Measurements from ENCODE around the gene SMIM14.

Gene SMIM14

GRCh38 chr4:39528061-39528465, 110.6 kb downstream of the SMIM14 start:
- DNase-seq (ENCODE audit: insufficient read length, low spot score) (no peak), FAIRE-seq (no peak)
- TF ChIP-seq PAX5 (IDR thresholded peaks at IDR 0.05; ENCODE audit: insufficient read depth, low read length, severe bottlenecking) (no peak), SPI1 (IDR thresholded peaks at IDR 0.05; ENCODE audit: low read depth, low read length) (no peak), POU2F2 (IDR thresholded peaks at IDR 0.05; ENCODE audit: low read depth, low read length) (no peak), POLR2AphosphoS5 (IDR thresholded peaks at IDR 0.05; ENCODE audit: low read depth, low read length) (no peak), POLR2A (IDR thresholded peaks at IDR 0.05; ENCODE audit: low read depth, low read length) (no peak; the same call in 1 of the 2 replicates), TAF1 (IDR thresholded peaks at IDR 0.05; ENCODE audit: low read depth, low read length) (no peak)

GRCh38 chr4:39527296-39528060, 111.2 kb downstream of the SMIM14 start, which contains the start of gene UGDH:
UGDH (minus strand) TSS chr4:39527439; CDS start chr4:39521512, 5,927 bp downstream.
- TF ChIP-seq SPI1 (IDR thresholded peaks at IDR 0.05; ENCODE audit: low read depth, low read length), result no peak
- peak; percentile 63; the same call in 1 of the 2 replicates for TF ChIP-seq TAF1 (IDR thresholded peaks at IDR 0.05; ENCODE audit: low read depth, low read length)
- peak; percentile 71 for TF ChIP-seq POU2F2 (IDR thresholded peaks at IDR 0.05; ENCODE audit: low read depth, low read length)
- TF ChIP-seq POLR2A (IDR thresholded peaks at IDR 0.05; ENCODE audit: low read depth, low read length), result peak; percentile 77
- peak; percentile 87 for TF ChIP-seq POLR2AphosphoS5 (IDR thresholded peaks at IDR 0.05; ENCODE audit: low read depth, low read length)
- TF ChIP-seq PAX5 (IDR thresholded peaks at IDR 0.05; ENCODE audit: insufficient read depth, low read length, severe bottlenecking), result no peak
- FAIRE-seq (peak; percentile 99), DNase-seq (ENCODE audit: insufficient read length, low spot score) (peak; percentile 97)

GRCh38 chr4:39526765-39527295, 111.8 kb downstream of the SMIM14 start:
- no peak for TF ChIP-seq SPI1 (IDR thresholded peaks at IDR 0.05; ENCODE audit: low read depth, low read length)
- FAIRE-seq, result no peak
- peak; percentile 18 for DNase-seq (ENCODE audit: insufficient read length, low spot score)

GRCh38 chr4:39525822-39526690, 112.6 kb downstream of the SMIM14 start:
- DNase-seq (ENCODE audit: insufficient read length, low spot score), result no peak
- FAIRE-seq, result no peak

GRCh38 chr4:39524161-39524957, 114.3 kb downstream of the SMIM14 start:
- DNase-seq (ENCODE audit: insufficient read length, low spot score) (no peak), FAIRE-seq (no peak)
- TF ChIP-seq PAX5 (IDR thresholded peaks at IDR 0.05; ENCODE audit: insufficient read depth, low read length, severe bottlenecking), result no peak
- no peak for TF ChIP-seq POU2F2 (IDR thresholded peaks at IDR 0.05; ENCODE audit: low read depth, low read length)
- no peak for TF ChIP-seq POLR2AphosphoS5 (IDR thresholded peaks at IDR 0.05; ENCODE audit: low read depth, low read length)
- no peak for TF ChIP-seq SPI1 (IDR thresholded peaks at IDR 0.05; ENCODE audit: low read depth, low read length)
- TF ChIP-seq POLR2A (IDR thresholded peaks at IDR 0.05; ENCODE audit: low read depth, low read length), result no peak
- no peak for TF ChIP-seq TAF1 (IDR thresholded peaks at IDR 0.05; ENCODE audit: low read depth, low read length)

More at GRCh38 chr4:39525822-39526690, 112.6 kb downstream of the SMIM14 start:
- no peak for TF ChIP-seq TAF1 (IDR thresholded peaks at IDR 0.05; ENCODE audit: low read depth, low read length)
- no peak for TF ChIP-seq POU2F2 (IDR thresholded peaks at IDR 0.05; ENCODE audit: low read depth, low read length)
- TF ChIP-seq POLR2AphosphoS5 (IDR thresholded peaks at IDR 0.05; ENCODE audit: low read depth, low read length), result no peak
- no peak for TF ChIP-seq SPI1 (IDR thresholded peaks at IDR 0.05; ENCODE audit: low read depth, low read length)
- TF ChIP-seq PAX5 (IDR thresholded peaks at IDR 0.05; ENCODE audit: insufficient read depth, low read length, severe bottlenecking), result no peak
- TF ChIP-seq POLR2A (IDR thresholded peaks at IDR 0.05; ENCODE audit: low read depth, low read length), result no peak

- DNase-seq (ENCODE audit: insufficient read length, low spot score) (no peak), FAIRE-seq (no peak)
- TF ChIP-seq POLR2AphosphoS5 (IDR thresholded peaks at IDR 0.05; ENCODE audit: low read depth, low read length), result no peak
- no peak for TF ChIP-seq PAX5 (IDR thresholded peaks at IDR 0.05; ENCODE audit: insufficient read depth, low read length, severe bottlenecking)
- TF ChIP-seq POU2F2 (IDR thresholded peaks at IDR 0.05; ENCODE audit: low read depth, low read length), result no peak
These were observed 116.6 kb downstream of the SMIM14 start for GRCh38 chr4:39522068-39522467.

- DNase-seq (ENCODE audit: insufficient read length, low spot score) (no peak), FAIRE-seq (no peak)
These were observed 117.3 kb downstream of the SMIM14 start for GRCh38 chr4:39521253-39521919.

GRCh38 chr4:39518484-39518883, 120.2 kb downstream of the SMIM14 start:
- FAIRE-seq, result no peak
- no peak for DNase-seq (ENCODE audit: insufficient read length, low spot score)
- TF ChIP-seq SPI1 (IDR thresholded peaks at IDR 0.05; ENCODE audit: low read depth, low read length), result no peak
- no peak for TF ChIP-seq PAX5 (IDR thresholded peaks at IDR 0.05; ENCODE audit: insufficient read depth, low read length, severe bottlenecking)
- no peak for TF ChIP-seq POLR2AphosphoS5 (IDR thresholded peaks at IDR 0.05; ENCODE audit: low read depth, low read length)
- TF ChIP-seq POLR2A (IDR thresholded peaks at IDR 0.05; ENCODE audit: low read depth, low read length), result no peak
- TF ChIP-seq POU2F2 (IDR thresholded peaks at IDR 0.05; ENCODE audit: low read depth, low read length), result no peak
- no peak for TF ChIP-seq TAF1 (IDR thresholded peaks at IDR 0.05; ENCODE audit: low read depth, low read length)

More at GRCh38 chr4:39521253-39521919, 117.3 kb downstream of the SMIM14 start:
- TF ChIP-seq SPI1 (IDR thresholded peaks at IDR 0.05; ENCODE audit: low read depth, low read length), result no peak
- no peak for TF ChIP-seq POU2F2 (IDR thresholded peaks at IDR 0.05; ENCODE audit: low read depth, low read length)
- no peak for TF ChIP-seq POLR2A (IDR thresholded peaks at IDR 0.05; ENCODE audit: low read depth, low read length)
- no peak for TF ChIP-seq POLR2AphosphoS5 (IDR thresholded peaks at IDR 0.05; ENCODE audit: low read depth, low read length)
- no peak for TF ChIP-seq TAF1 (IDR thresholded peaks at IDR 0.05; ENCODE audit: low read depth, low read length)
- TF ChIP-seq PAX5 (IDR thresholded peaks at IDR 0.05; ENCODE audit: insufficient read depth, low read length, severe bottlenecking), result no peak
